ENCODE results near the gene AREL1. TPM values are rescaled to one million over a fixed set of nuclear protein-coding genes. Genes with fewer than 3 reads are reported as not detected.

Gene AREL1
- total RNA-seq, 1 donor from 2014 or later, result 54.6 TPM

DNA sequence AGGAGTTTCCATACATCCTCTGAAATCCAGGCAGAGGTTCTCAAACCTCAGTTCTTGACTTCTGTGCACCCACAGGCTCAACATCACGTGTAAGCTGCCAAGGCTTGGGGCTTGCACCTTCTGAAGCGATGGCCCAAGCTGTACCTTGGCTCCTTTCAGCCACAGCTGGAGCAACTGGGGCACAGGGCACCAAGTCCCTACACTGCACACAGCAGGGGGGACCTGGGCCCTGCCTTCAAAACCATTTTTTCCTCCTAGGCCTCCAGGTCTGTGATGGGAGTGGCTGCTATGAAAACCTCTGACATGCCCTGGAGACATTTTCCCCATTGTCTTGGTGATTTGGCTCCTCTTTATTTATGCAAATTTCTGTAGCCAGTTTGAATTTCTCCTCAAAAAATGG is 10.6 kb downstream of the AREL1 start:
- Mint-ChIP-seq H3K4me1 (ENCODE audit: low read depth, unreplicated experiment) (peaks cover 17% of the 10 kb centered on the region), H3K4me3 (ENCODE audit: unreplicated experiment) (no peak overlapping the region), H3K9me3 (ENCODE audit: unreplicated experiment) (peaks cover 11% of the 10 kb centered on the region), H3K27me3 (ENCODE audit: low read depth, unreplicated experiment) (no peaks in the 10 kb centered on the region), H3K36me3 (ENCODE audit: low read depth, unreplicated experiment) (peaks cover 19% of the 10 kb centered on the region), H3K27ac (ENCODE audit: unreplicated experiment) (no peak overlapping the region)
- Histone ChIP-seq H3K4me3 (ENCODE audit: insufficient read depth, low read depth, low read length) (no peak overlapping the region), H2AFZ (ENCODE audit: low read depth, low read length) (no peak overlapping the region), H3K27me3 (ENCODE audit: insufficient read depth, low read length) (no peaks in the 10 kb centered on the region), H4K20me1 (ENCODE audit: insufficient read depth, low read length) (peaks cover 77% of the 10 kb centered on the region), H3K79me2 (ENCODE audit: insufficient read depth, low read length) (peaks cover 88% of the 10 kb centered on the region), H3K9me3 (ENCODE audit: insufficient read depth, low read depth, low read length) (peaks cover 6% of the 10 kb centered on the region), H3K36me3 (ENCODE audit: insufficient read depth, low read length) (no peaks in the 10 kb centered on the region), H3K4me1 (ENCODE audit: insufficient read depth, low read length) (peaks cover 7% of the 10 kb centered on the region), H3K9ac (ENCODE audit: low read length) (no peak overlapping the region), H3K4me2 (ENCODE audit: low read length) (no peak overlapping the region), H3K27ac (ENCODE audit: low read depth, low read length) (no peak overlapping the region)
- FAIRE-seq (no peak), DNase-seq (ENCODE audit: low read depth) (no peak)
- TF ChIP-seq, protein P1, sequence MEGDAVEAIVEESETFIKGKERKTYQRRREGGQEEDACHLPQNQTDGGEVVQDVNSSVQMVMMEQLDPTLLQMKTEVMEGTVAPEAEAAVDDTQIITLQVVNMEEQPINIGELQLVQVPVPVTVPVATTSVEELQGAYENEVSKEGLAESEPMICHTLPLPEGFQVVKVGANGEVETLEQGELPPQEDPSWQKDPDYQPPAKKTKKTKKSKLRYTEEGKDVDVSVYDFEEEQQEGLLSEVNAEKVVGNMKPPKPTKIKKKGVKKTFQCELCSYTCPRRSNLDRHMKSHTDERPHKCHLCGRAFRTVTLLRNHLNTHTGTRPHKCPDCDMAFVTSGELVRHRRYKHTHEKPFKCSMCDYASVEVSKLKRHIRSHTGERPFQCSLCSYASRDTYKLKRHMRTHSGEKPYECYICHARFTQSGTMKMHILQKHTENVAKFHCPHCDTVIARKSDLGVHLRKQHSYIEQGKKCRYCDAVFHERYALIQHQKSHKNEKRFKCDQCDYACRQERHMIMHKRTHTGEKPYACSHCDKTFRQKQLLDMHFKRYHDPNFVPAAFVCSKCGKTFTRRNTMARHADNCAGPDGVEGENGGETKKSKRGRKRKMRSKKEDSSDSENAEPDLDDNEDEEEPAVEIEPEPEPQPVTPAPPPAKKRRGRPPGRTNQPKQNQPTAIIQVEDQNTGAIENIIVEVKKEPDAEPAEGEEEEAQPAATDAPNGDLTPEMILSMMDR (IDR thresholded peaks at IDR 0.05; ENCODE audit: insufficient read depth, low read depth, low read length), result no peak
- TF ChIP-seq EZH2 (IDR thresholded peaks at IDR 0.05; ENCODE audit: insufficient read depth, low read length), result no peak

DNA sequence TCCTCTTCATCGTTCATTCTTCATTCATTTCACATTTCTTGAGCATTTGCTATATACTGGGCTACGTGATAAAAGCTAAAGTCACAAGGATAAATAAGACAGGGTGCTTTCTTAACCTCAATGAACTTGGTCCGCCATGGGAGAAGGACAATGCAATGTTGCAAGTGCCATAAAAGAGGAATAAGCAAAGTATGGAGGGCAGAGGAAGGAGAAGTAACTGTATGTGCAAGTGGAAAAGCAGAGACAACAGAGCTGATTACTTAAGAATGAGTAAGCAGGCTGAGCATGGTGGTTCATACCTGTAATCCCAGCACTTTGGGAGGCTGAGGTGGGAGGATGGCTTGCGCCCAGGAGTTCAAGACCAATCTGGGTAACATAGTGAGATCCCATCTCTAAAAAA is 14.4 kb downstream of the AREL1 start:
- Histone ChIP-seq H3K27ac (ENCODE audit: low read depth, low read length) (no peak overlapping the region), H3K9me3 (ENCODE audit: insufficient read depth, low read depth, low read length) (peaks cover 6% of the 10 kb centered on the region), H4K20me1 (ENCODE audit: insufficient read depth, low read length) (peaks cover 59% of the 10 kb centered on the region), H3K9ac (ENCODE audit: low read length) (no peak overlapping the region), H3K36me3 (ENCODE audit: insufficient read depth, low read length) (no peaks in the 10 kb centered on the region), H3K79me2 (ENCODE audit: insufficient read depth, low read length) (peaks cover 91% of the 10 kb centered on the region), H2AFZ (ENCODE audit: low read depth, low read length) (no peak overlapping the region), H3K27me3 (ENCODE audit: insufficient read depth, low read length) (no peaks in the 10 kb centered on the region), H3K4me3 (ENCODE audit: insufficient read depth, low read depth, low read length) (no peak overlapping the region), H3K4me1 (ENCODE audit: insufficient read depth, low read length) (peaks cover 7% of the 10 kb centered on the region), H3K4me2 (ENCODE audit: low read length) (no peak overlapping the region)
- Mint-ChIP-seq H3K27ac (ENCODE audit: unreplicated experiment) (no peak overlapping the region), H3K9me3 (ENCODE audit: unreplicated experiment) (peaks cover 11% of the 10 kb centered on the region), H3K4me3 (ENCODE audit: unreplicated experiment) (no peak overlapping the region), H3K27me3 (ENCODE audit: low read depth, unreplicated experiment) (no peaks in the 10 kb centered on the region), H3K36me3 (ENCODE audit: low read depth, unreplicated experiment) (peaks cover 19% of the 10 kb centered on the region), H3K4me1 (ENCODE audit: low read depth, unreplicated experiment) (peaks cover 16% of the 10 kb centered on the region)
- DNase-seq (ENCODE audit: low read depth) (no peak), FAIRE-seq (no peak)
- TF ChIP-seq, protein P1 (IDR thresholded peaks at IDR 0.05; ENCODE audit: insufficient read depth, low read depth, low read length), result no peak
- TF ChIP-seq EZH2 (IDR thresholded peaks at IDR 0.05; ENCODE audit: insufficient read depth, low read length), result no peak

DNA sequence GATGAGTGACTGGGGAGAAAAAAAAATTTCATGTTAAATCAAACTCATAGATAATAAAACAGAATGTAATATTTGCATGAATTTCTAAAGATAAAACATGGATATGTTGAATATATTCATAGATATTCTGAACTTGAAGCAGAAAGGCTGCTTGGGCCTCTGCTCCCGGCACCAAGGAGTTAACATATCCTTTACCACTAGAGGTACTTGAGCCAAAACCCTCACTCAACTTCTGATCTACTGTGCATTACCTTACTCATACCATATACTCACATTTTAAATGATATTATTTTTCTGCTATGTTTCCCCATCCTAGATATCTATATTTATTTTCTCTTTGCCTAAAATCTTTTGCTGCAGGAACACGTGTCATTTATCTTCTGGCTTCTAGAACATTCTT is 14.9 kb downstream of the AREL1 start:
- Histone ChIP-seq H3K9ac (ENCODE audit: low read length) (no peak overlapping the region), H3K9me3 (ENCODE audit: insufficient read depth, low read depth, low read length) (peaks cover 6% of the 10 kb centered on the region), H3K27me3 (ENCODE audit: insufficient read depth, low read length) (no peaks in the 10 kb centered on the region), H3K4me2 (ENCODE audit: low read length) (peak overlapping the region; percentile 24), H3K4me3 (ENCODE audit: insufficient read depth, low read depth, low read length) (no peak overlapping the region), H2AFZ (ENCODE audit: low read depth, low read length) (no peak overlapping the region), H3K36me3 (ENCODE audit: insufficient read depth, low read length) (no peaks in the 10 kb centered on the region), H3K27ac (ENCODE audit: low read depth, low read length) (peak overlapping the region; percentile 8), H4K20me1 (ENCODE audit: insufficient read depth, low read length) (peaks cover 58% of the 10 kb centered on the region), H3K79me2 (ENCODE audit: insufficient read depth, low read length) (peaks cover 91% of the 10 kb centered on the region), H3K4me1 (ENCODE audit: insufficient read depth, low read length) (peaks cover 7% of the 10 kb centered on the region)
- H3K4me1 Mint-ChIP-seq (ENCODE audit: low read depth, unreplicated experiment), result peaks cover 19% of the 10 kb centered on the region
- H3K36me3 Mint-ChIP-seq (ENCODE audit: low read depth, unreplicated experiment), result peaks cover 19% of the 10 kb centered on the region
- peaks cover 11% of the 10 kb centered on the region for H3K9me3 Mint-ChIP-seq (ENCODE audit: unreplicated experiment)
- TF ChIP-seq EZH2 (IDR thresholded peaks at IDR 0.05; ENCODE audit: insufficient read depth, low read length), result no peak
- TF ChIP-seq, protein P1 (IDR thresholded peaks at IDR 0.05; ENCODE audit: insufficient read depth, low read depth, low read length), result peak; percentile 7
- H3K27me3 Mint-ChIP-seq (ENCODE audit: low read depth, unreplicated experiment), result no peaks in the 10 kb centered on the region
- no peak for FAIRE-seq
- H3K4me3 Mint-ChIP-seq (ENCODE audit: unreplicated experiment), result no peak overlapping the region
- no peak for DNase-seq (ENCODE audit: low read depth)
- H3K27ac Mint-ChIP-seq (ENCODE audit: unreplicated experiment), result no peak overlapping the region

All from astrocyte (in vitro differentiated cells and primary cell).